ENCODE results near the gene GPRC5B.

The GPRC5B gene, protein sequence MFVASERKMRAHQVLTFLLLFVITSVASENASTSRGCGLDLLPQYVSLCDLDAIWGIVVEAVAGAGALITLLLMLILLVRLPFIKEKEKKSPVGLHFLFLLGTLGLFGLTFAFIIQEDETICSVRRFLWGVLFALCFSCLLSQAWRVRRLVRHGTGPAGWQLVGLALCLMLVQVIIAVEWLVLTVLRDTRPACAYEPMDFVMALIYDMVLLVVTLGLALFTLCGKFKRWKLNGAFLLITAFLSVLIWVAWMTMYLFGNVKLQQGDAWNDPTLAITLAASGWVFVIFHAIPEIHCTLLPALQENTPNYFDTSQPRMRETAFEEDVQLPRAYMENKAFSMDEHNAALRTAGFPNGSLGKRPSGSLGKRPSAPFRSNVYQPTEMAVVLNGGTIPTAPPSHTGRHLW

GRCh38 chr16:19884611-19885450 is at the start of gene GPRC5B:
Gene GPRC5B, minus strand, starts transcription at chr16:19884848. Its CDS starts 12,003 bp downstream, at chr16:19872845.
- DNase-seq = peak; percentile 34 to 48

GRCh38 chr16:19933740-19934139 is 49.1 kb upstream of the GPRC5B start:
- DNase-seq = no peak

- no peak for DNase-seq
Measured at GRCh38 chr16:19929062-19929511, 44.4 kb upstream of the GPRC5B start.

GRCh38 chr16:19928432-19928831 is 43.8 kb upstream of the GPRC5B start:
- DNase-seq = no peak

- DNase-seq = no peak
Measured at GRCh38 chr16:19926449-19927390, 42.1 kb upstream of the GPRC5B start.

DNA sequence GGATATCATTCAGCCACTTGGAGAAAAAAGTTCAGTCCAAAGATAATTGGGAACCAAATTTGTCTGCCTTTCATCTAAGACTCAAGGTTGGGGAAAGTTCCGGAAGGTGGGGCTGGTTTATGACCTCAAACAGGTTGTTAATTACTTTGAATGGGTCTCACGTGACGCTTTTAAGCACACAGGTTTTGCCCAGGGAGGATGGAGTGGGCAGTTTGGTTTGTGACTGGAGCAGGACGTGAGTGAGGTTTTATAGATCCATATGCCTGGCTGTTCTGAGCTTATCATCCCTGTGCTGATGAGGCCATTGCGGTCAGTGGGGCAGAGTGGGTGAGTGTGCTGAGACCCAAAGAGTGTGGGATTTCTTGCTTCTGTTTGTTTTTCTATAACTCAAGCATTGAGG is 38.7 kb upstream of the GPRC5B start:
- DNase-seq = no peak

DNA sequence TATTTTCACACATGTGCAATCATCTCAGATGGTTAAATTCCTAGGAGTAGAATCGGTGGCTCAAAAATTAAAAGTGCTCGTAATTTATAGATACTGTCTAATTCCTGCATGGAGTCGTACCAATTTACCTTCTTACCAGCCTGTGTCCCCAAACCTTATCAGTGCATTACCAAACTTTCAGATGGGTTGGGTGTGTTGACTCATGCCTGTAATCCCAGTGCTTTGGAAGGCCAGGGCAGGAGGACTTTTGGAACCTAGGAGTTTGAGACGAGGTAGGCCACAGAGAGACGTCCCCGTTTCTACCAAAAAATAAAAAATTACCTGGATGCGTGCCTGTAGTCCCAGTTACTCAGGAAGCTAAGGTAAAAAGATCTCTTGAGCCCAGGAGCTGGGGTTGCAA is 34.5 kb upstream of the GPRC5B start:
- DNase-seq = no peak

DNA sequence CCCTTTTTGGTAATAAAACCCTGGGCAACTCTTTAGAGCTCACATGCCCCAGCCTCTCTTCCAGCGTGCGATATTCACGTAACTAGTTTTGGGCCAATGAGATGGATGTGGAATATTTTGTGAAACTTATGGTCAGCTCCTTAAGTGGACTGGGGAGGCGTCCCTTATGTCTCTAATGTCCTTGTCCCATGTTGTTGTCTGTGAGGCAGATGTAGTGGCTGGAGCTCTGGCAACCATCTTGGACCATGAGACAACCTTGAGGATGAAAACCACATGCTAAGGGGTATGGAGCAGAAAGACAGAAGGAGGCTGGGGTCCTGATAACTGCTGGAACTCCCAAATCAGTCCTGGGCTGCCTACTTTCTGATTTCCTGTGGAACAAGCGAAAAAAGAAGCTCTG is 31.4 kb upstream of the GPRC5B start:
- DNase-seq = no peak

DNA sequence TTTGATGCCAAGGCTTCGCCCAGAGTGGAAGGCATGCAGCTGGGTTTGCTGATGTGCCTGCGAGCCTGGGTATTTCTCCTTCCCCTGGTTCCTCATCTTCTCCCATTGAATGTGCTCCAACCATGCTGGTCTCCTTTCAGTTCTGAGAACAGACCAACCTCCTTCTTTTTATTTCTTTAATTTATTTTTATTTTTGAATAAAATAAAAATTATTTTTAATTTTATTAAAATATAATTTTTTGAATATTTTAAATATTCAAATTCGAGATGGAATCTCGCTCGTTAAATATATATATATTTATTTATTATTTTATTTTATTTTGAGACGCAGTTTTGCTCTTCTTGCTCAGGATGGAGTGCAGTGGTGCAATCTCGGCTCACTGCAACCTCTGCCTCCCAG is 30.2 kb upstream of the GPRC5B start:
- DNase-seq = no peak

DNA sequence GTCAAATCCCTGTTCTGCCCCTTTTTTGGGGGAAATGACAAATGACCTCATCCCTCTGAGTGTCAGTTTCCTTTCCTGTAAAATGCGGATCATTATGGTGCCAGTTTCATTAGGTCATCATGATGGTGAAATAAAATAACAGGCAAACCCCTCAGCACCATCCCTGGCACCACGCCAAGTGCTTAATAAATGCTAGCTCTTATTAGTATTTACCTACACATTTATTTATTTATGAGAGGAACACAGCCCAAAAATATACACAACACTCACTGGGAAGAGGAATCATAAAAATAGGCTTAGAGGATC is 28.6 kb upstream of the GPRC5B start:
- no peak for DNase-seq

DNA sequence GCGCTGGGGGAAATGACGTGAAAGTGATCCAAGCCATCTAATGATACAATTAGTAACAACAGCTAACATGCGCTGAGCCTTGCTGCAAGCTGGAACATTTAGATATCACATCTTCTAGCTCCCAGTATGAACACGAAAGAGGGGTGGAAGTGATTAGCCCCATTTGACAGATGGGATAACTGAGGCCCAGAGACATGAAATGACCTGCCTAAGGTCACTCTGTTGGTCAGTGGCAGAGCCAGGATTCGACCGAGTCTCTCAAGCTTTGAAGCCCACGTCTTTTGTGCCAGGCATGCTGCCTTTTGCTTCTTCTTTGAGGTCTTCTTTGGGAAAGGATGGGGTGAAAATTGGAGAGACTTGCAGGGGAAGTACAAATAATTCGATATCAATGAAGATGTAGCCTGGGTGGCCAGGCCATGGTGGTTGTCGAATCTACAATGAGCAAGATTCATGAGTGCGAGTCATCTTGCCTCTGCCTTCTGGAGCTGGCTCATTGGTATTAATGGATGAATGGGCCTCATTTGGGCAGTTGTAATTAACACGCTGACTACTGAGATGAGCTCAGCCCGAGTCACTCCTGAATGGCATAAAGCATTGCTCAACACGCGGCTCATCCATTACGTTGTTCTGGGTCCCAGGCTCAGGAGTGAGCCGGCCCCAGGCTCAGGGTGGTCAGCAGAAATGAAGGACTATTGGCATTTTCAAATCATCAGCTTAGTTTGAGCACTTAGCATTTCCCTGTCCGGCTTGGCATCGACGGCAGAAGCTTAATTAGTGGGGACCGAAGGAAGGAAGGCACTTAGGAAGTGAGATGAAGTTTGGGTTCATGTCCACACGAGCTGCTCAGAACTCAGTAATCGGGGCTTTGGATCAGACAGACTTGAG is 28.0 kb upstream of the GPRC5B start:
- DNase-seq = no peak

- DNase-seq = no peak
Measured at GRCh38 chr16:19911747-19912454, 27.3 kb upstream of the GPRC5B start.

GRCh38 chr16:19911204-19911603 is 26.6 kb upstream of the GPRC5B start:
- DNase-seq = no peak

DNA sequence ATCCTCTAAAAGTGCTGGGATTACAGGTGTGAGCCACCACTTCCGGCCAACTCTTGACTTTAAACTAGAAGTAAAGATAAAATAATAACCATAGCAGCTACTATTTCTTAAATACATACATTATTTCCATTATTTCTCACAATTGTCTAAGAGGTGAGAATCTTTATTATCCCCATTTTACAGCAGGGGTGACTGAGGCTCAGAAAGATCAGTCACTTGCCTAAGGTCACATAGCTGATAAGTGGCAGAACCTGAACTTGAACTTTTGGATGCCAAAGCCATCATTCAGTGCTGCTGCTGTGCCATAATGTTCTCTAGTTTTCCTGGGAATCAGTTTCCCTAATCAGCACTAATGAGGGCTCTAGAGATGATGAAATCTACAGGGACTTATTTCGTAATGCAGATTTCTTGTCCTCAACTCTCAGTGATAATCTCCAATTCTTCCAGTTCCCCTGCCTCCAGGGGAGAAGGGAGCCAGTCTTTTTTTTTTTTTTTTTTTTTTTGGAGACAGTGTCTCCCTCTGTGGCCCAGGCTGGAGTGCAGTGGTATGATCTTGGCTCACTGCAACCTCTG is 25.2 kb upstream of the GPRC5B start:
- DNase-seq = no peak

DNA sequence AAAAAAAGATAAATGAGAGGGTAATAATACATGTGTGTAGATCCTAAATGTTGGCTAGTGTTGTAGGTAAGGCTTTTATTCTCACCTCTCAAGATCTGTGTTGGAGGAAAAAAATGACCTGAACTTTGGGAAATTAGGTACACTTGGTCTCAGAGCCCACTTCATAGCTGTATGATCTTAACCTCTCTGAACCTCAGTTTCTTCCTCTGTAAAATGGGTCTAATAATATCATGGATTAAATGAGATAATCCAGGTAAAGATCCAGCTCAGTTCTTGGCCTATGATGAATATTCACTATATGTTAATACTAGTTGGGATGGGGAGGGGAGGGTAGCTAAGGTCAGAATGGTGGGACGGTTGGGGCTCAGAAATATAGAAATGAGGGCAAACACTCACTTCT is 24.3 kb upstream of the GPRC5B start:
- DNase-seq = no peak

DNA sequence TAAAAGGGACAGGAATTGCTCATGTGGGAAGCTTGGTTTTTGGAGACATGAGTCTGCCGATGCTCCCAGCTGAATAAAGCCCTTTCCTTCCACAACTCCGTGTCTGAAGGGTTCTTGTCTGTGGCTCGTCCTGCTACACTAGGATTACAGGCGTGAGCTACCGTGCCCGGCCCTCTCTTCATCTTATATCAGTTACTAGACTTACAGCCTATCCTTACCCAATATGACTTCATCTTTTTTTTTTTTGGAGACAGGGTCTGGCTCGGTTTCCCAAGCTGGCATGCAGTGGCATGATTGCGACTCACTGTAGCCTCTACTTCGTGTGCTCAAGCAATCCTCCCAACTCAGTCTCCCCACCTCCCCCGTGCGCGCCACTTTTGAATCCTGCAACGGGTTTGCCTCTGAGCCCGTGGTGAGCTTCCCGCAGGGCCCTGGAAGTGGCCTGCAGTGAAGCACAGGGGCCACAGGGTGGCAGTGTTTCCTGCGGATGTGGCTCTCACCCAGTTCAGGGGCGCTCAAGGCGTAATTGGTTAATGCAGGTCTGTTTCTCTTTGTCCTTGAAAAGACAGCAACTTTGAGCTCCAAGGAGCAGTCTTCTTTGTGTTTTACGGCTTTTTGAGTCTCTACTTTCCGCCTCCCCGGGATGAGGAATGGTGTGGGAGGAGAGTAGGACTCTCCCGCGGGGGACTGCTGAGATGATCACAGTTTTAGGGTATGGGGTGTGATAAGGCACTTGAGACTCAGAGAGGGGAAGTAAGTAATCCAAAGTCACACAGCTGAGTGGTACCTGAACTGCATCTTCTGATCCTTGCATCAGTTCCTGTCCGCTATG is 22.7 kb upstream of the GPRC5B start:
- peak; percentile 57 to 61 for DNase-seq

GRCh38 chr16:19901164-19901563 is 16.5 kb upstream of the GPRC5B start:
- no peak for DNase-seq

DNA sequence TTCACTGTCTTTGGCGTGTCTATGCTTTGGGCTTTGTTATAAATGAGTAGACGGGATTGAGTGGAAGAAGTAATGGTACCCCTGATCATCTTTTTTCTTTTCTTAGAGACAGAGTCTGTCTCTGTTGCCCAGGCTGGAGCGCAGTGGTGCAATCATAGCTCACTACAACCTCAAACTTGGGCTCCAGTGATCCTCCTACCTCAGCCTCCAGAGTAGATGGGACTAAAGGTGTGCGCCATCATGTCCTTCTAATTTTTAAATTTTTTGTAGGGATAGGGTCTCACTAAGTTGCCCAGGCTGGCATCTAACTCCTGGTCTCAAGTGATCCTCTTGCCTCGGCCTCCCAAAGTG is 14.9 kb upstream of the GPRC5B start:
- no peak for DNase-seq

GRCh38 chr16:19898924-19899604 is 14.4 kb upstream of the GPRC5B start:
- peak in 1 of 2 experiments; percentile 15 for DNase-seq

Data from stimulated activated CD4-positive, alpha-beta T cell treated with anti-CD3 and anti-CD28 coated beads, Interleukin-4, amount 100 ng/mL, for 4 hours (primary cell).